Neural progenitor cell (in vitro differentiated cells): ENCODE measurements around the gene GNPAT. TPM values are rescaled to one million over a fixed set of nuclear protein-coding genes. Genes with fewer than 3 reads are reported as not detected.

Source experiments
- DNase-seq: peaks from one replicate; pipeline ENCODE4 v3.0.0-alpha.2; 2016; ENCODE audit warnings: low spot score
- H2AFZ ChIP-seq: fragments of 200-600 bp; sonication (generic); replicated peaks from 2 replicates; pipeline ENCODE4 v1.6.1; 2016; ENCODE audit warnings: antibody characterized with exemption
- H3F3A ChIP-seq: fragments of 200-600 bp; sonication (generic); 2 replicates; pipeline ENCODE4 v1.6.1; 2016; ENCODE audit warnings: antibody characterized with exemption, low read depth
- H3K27ac ChIP-seq: fragments of 200-600 bp; sonication (generic); 2 replicates; pipeline ENCODE4 v1.5.1; 2016; ENCODE audit warnings: mild to moderate bottlenecking
- H3K27me3 ChIP-seq: fragments of 200-600 bp; sonication (generic); 2 replicates; pipeline ENCODE4 v1.6.1; 2016; ENCODE audit warnings: mild to moderate bottlenecking, moderate library complexity
- H3K36me3 ChIP-seq: fragments of 200-600 bp; sonication (generic); 2 replicates; pipeline ENCODE4 v1.5.1; 2016
- H3K4me1 ChIP-seq: fragments of 200-600 bp; sonication (generic); 2 replicates; pipeline ENCODE4 v1.6.1; 2016; ENCODE audit warnings: mixed run types
- H3K4me2 ChIP-seq: fragments of 200-600 bp; sonication (generic); 2 replicates; pipeline ENCODE4 v1.6.1; 2016
- H3K4me3 ChIP-seq: fragments of 200-600 bp; sonication (generic); 2 replicates; pipeline ENCODE4 v1.5.1; 2016
- H3K79me2 ChIP-seq: fragments of 200-600 bp; sonication (generic); 2 replicates; pipeline ENCODE4 v1.6.1; 2016; ENCODE audit warnings: low read depth
- H3K9ac ChIP-seq: fragments of 200-600 bp; sonication (generic); 2 replicates; pipeline ENCODE4 v1.6.1; 2016
- H3K9me3 ChIP-seq: fragments of 200-600 bp; sonication (generic); 2 replicates; pipeline ENCODE4 v1.5.1; 2016; ENCODE audit warnings: low read depth
- H4K20me1 ChIP-seq: fragments of 200-600 bp; sonication (generic); 2 replicates; pipeline ENCODE4 v1.6.1; 2016; ENCODE audit warnings: low read depth
- H3K27ac Mint-ChIP-seq: 3 replicates; pipeline ENCODE4 v1.8.0; 2021; ENCODE audit warnings: mixed read lengths
- H3K27me3 Mint-ChIP-seq: 2 replicates; pipeline ENCODE4 v1.8.0; 2022; ENCODE audit warnings: low read depth, mild to moderate bottlenecking, inconsistent platforms, moderate library complexity, mixed read lengths; ENCODE audit not compliant: insufficient read depth
- H3K36me3 Mint-ChIP-seq: 3 replicates; pipeline ENCODE4 v1.8.0; 2021; ENCODE audit warnings: mixed read lengths
- H3K4me1 Mint-ChIP-seq: 3 replicates; pipeline ENCODE4 v1.8.0; 2021; ENCODE audit warnings: mixed read lengths
- H3K4me3 Mint-ChIP-seq: 3 replicates; pipeline ENCODE4 v1.8.0; 2021; ENCODE audit warnings: mild to moderate bottlenecking, moderate library complexity, mixed read lengths
- H3K9me3 Mint-ChIP-seq: 3 replicates; pipeline ENCODE4 v1.8.0; 2020; ENCODE audit warnings: mixed read lengths
- EZH2 ChIP-seq: fragments of 200-600 bp; sonication (generic); IDR thresholded peaks from 2 replicates; pipeline ENCODE4 v1.6.1; 2017; ENCODE audit warnings: antibody characterized with exemption, mild to moderate bottlenecking, moderate library complexity
- EZH2phosphoT487 ChIP-seq: fragments of 200-600 bp; sonication (generic); IDR thresholded peaks from 2 replicates; pipeline ENCODE4 v1.6.1; 2017; ENCODE audit warnings: antibody characterized with exemption
- total RNA-seq: library from RNA; depleted of rRNA; stranded (reverse); fragments of >200 nt; gene quantifications from 2 replicates; pipeline ENCODE4 v1.2.3, GENCODE V29; 2015; ENCODE audit warnings: low replicate concordance
- TF ChIP-seq, protein P1 (sequence below): fragments of 200-600 bp; sonication (generic); IDR thresholded peaks from 2 replicates; pipeline ENCODE4 v1.5.1; 2017; ENCODE audit warnings: antibody characterized with exemption, mild to moderate bottlenecking

The GNPAT gene
- total RNA-seq, 1 donor from 2014 or later = 137 TPM

DNA sequence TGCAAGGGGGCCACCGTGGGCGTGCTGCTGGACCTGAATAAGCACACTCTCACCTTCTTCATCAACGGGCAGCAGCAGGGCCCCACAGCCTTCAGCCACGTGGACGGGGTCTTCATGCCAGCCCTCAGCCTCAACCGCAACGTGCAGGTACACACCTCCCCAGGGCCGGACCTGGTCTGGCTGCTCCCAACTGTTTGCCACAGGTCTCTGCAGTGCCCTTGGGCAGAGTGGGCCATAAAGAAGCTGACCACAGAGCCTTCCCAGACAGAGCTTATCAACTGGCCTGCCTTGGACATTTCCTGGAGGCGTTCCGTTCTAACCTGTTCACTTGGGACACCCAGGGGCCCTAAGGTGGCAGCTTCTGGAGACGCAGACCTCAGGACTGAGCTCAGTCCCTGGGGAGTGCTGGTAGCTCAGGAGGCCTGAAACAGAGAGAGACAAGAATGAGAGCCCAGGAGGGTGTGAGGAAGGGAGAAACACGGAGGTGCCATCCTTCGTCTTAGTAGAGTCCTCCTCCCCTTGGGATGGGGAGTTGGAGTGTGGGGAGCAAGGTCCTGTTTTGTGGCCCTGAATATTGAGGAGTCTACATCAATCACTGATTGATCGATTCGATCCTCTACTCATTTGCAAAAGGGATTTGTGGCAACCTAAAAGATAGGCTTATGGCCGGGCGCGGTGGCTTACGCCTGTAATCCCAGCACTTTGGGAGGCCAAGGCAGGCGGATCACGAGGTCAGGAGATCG is 27.0 kb upstream of the GNPAT start:
- Histone ChIP-seq H3K4me1 (no peaks in the 10 kb centered on the region), H2AFZ (no peak overlapping the region), H3K9me3 (no peaks in the 10 kb centered on the region), H3K4me2 (no peak overlapping the region), H3K36me3 (no peaks in the 10 kb centered on the region), H4K20me1 (no peaks in the 10 kb centered on the region), H3K27me3 (peaks cover 63% of the 10 kb centered on the region), H3F3A (no peaks in the 10 kb centered on the region), H3K4me3 (no peak overlapping the region), H3K27ac (no peak overlapping the region), H3K9ac (no peak overlapping the region), H3K79me2 (no peaks in the 10 kb centered on the region)
- TF ChIP-seq EZH2phosphoT487 (no peak), EZH2 (no peak)
- TF ChIP-seq, protein P1, sequence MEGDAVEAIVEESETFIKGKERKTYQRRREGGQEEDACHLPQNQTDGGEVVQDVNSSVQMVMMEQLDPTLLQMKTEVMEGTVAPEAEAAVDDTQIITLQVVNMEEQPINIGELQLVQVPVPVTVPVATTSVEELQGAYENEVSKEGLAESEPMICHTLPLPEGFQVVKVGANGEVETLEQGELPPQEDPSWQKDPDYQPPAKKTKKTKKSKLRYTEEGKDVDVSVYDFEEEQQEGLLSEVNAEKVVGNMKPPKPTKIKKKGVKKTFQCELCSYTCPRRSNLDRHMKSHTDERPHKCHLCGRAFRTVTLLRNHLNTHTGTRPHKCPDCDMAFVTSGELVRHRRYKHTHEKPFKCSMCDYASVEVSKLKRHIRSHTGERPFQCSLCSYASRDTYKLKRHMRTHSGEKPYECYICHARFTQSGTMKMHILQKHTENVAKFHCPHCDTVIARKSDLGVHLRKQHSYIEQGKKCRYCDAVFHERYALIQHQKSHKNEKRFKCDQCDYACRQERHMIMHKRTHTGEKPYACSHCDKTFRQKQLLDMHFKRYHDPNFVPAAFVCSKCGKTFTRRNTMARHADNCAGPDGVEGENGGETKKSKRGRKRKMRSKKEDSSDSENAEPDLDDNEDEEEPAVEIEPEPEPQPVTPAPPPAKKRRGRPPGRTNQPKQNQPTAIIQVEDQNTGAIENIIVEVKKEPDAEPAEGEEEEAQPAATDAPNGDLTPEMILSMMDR = no peak
- peaks cover 19% of the 10 kb centered on the region for H3K27me3 Mint-ChIP-seq
- peaks cover 4% of the 10 kb centered on the region for H3K4me1 Mint-ChIP-seq
- H3K9me3 Mint-ChIP-seq = no peaks in the 10 kb centered on the region
- no peak overlapping the region for H3K4me3 Mint-ChIP-seq
- H3K27ac Mint-ChIP-seq = no peak overlapping the region
- H3K36me3 Mint-ChIP-seq = no peaks in the 10 kb centered on the region
- no peak for DNase-seq

- no peak for DNase-seq
- Mint-ChIP-seq H3K27me3 (peaks cover 19% of the 10 kb centered on the region), H3K36me3 (no peaks in the 10 kb centered on the region), H3K27ac (no peak overlapping the region), H3K9me3 (no peaks in the 10 kb centered on the region), H3K4me1 (peaks cover 4% of the 10 kb centered on the region), H3K4me3 (no peak overlapping the region)
- no peak overlapping the region for H2AFZ ChIP-seq
- H3K27ac ChIP-seq = no peak overlapping the region
- H3K36me3 ChIP-seq = no peaks in the 10 kb centered on the region
- no peak for TF ChIP-seq EZH2phosphoT487
- TF ChIP-seq EZH2 = no peak
- TF ChIP-seq, protein P1 = no peak
- no peak overlapping the region for H3K4me2 ChIP-seq
- no peaks in the 10 kb centered on the region for H3F3A ChIP-seq
- H3K9ac ChIP-seq = no peak overlapping the region
- peaks cover 63% of the 10 kb centered on the region for H3K27me3 ChIP-seq
- H3K79me2 ChIP-seq = no peaks in the 10 kb centered on the region
- no peaks in the 10 kb centered on the region for H4K20me1 ChIP-seq
- no peak overlapping the region for H3K4me3 ChIP-seq
- H3K4me1 ChIP-seq = no peaks in the 10 kb centered on the region
- H3K9me3 ChIP-seq = no peaks in the 10 kb centered on the region
These were observed 25.9 kb upstream of the GNPAT start for GRCh38 chr1:231214918-231215680.

DNA sequence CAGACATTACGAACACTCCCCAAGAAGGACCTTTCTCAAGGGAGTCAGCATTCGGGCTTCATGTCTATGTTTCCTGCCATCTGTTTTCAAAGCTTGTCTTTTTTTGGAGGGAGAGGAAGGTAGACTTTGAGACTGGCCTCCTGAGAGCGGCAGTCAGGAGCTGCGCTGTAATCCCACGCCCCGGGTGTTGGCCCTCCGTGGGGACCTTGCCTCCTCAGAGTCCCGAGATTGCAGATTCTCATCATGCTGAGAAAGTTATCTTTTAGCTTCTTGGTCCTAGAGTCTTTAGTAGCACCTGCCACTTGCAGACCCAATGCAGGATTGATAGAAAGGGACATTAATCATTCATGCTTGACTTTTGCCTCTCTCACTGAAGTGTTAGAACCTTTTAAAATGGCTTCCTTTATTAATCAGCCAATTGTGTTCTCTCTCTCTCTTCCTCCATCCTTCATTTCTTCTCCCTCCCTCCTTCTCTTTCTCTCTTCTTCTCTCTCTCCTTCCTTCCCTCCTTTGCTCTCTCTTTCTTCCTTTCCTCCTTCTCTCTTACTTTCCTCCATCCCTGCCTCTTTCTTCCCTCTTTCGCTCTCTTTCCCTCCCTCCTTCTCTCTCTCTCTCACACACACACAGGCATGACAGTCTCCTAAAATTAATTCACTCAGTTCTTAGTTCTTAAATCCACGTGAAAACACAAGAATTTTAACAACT is 25.2 kb upstream of the GNPAT start:
- Mint-ChIP-seq H3K27me3 (peaks cover 19% of the 10 kb centered on the region), H3K36me3 (no peaks in the 10 kb centered on the region), H3K27ac (no peak overlapping the region), H3K9me3 (no peaks in the 10 kb centered on the region), H3K4me3 (no peak overlapping the region), H3K4me1 (peaks cover 4% of the 10 kb centered on the region)
- H4K20me1 ChIP-seq = no peaks in the 10 kb centered on the region
- H3K4me1 ChIP-seq = peaks cover under 1% of the 10 kb centered on the region
- peak overlapping the region; percentile 80 for H2AFZ ChIP-seq
- no peak overlapping the region for H3K9ac ChIP-seq
- TF ChIP-seq EZH2 = no peak
- no peaks in the 10 kb centered on the region for H3F3A ChIP-seq
- DNase-seq = no peak
- no peaks in the 10 kb centered on the region for H3K9me3 ChIP-seq
- no peak overlapping the region for H3K27ac ChIP-seq
- no peak overlapping the region for H3K4me3 ChIP-seq
- no peaks in the 10 kb centered on the region for H3K79me2 ChIP-seq
- no peak overlapping the region for H3K4me2 ChIP-seq
- H3K27me3 ChIP-seq = peaks cover 63% of the 10 kb centered on the region
- H3K36me3 ChIP-seq = no peaks in the 10 kb centered on the region
